Spleen (tissue), 11 donors: Measurements from ENCODE around the gene ZCWPW1. TPM values are rescaled to one million over a fixed set of nuclear protein-coding genes. Genes with fewer than 3 reads are reported as not detected.
"Not testable (repeated sequence)": the region's sequence is repeated elsewhere in the genome, so short reads cannot be mapped to it uniquely, and the experiment has no call there.

Experiments
- DNase-seq: peaks from one replicate; pipeline ENCODE4 v3.0.0-alpha.2; 2020
- H3K27ac ChIP-seq, 8 donors: fragments of 200-600 bp; sonication (generic) in 7 of 8; 1 replicate in 4 of 8; 2 replicates in 4 of 8; pipeline versions ENCODE4 v1.5.0 to v1.8.0; 2016 to 2021; ENCODE audit warnings: inconsistent platforms in 4 of 8, mild to moderate bottlenecking in 4 of 8, moderate library complexity in 1 of 8
- H3K27me3 ChIP-seq, 7 donors: fragments of 200-600 bp; sonication (generic) in 6 of 7; replicated peaks in 1 of 7; 1 replicate in 4 of 7; 2 replicates in 3 of 7; pipeline versions ENCODE4 v1.5.0 to v1.8.0; 2016 to 2021; ENCODE audit warnings: inconsistent platforms in 3 of 7, mild to moderate bottlenecking in 1 of 7
- H3K36me3 ChIP-seq, 6 donors: fragments of 200-600 bp; sonication (generic) in 5 of 6; 1 replicate in 4 of 6; 2 replicates in 2 of 6; pipeline versions ENCODE4 v1.5.0 to v1.8.0; 2016 to 2021; ENCODE audit warnings: inconsistent platforms in 2 of 6
- H3K4me1 ChIP-seq, 6 donors: fragments of 200-600 bp; sonication (generic) in 5 of 6; 1 replicate in 3 of 6; 2 replicates in 3 of 6; pipeline versions ENCODE4 v1.5.0 to v1.8.0; 2016 to 2021; ENCODE audit warnings: inconsistent platforms in 3 of 6
- H3K4me3 ChIP-seq, 8 donors: fragments of 200-600 bp; sonication (generic) in 7 of 8; 1 replicate in 4 of 8; 2 replicates in 4 of 8; pipeline versions ENCODE4 v1.5.0 to v1.8.0; 2016 to 2021; ENCODE audit warnings: inconsistent platforms in 4 of 8, mild to moderate bottlenecking in 4 of 8, moderate library complexity in 2 of 8
- H3K9me3 ChIP-seq, 8 donors: fragments of 200-600 bp; sonication (generic) in 7 of 8; 1 replicate in 4 of 8; 2 replicates in 4 of 8; pipeline versions ENCODE4 v1.5.0 to v1.8.0; 2016 to 2021; ENCODE audit warnings: inconsistent platforms in 4 of 8
- POLR2A ChIP-seq, 3 donors: fragments of 450-650 bp; IDR thresholded peaks; one replicate each; pipeline ENCODE4 v1.5.1; 2017; ENCODE audit warnings: antibody characterized with exemption in 3 of 3, mild to moderate bottlenecking in 1 of 3
- POLR2AphosphoS5 ChIP-seq, 3 donors: sonication (generic); formaldehyde crosslinking; IDR thresholded peaks; one replicate each; pipeline ENCODE4 v1.5.1; 2017; ENCODE audit warnings: antibody characterized with exemption in 3 of 3
- WGBS, 5 donors: extraction: QIAGEN DNeasy Blood & Tissue Kit in 3 of 5; methylation state at CpG; one replicate each; pipeline versions ENCODE4 v1.1.5 to v1.1.7; 2013 to 2018; 5-methylcytosine and 5-hydroxymethylcytosine counted together
- intact Hi-C: fragments of 100-400 bp; cut with DNase I; formaldehyde crosslinking; loops from one replicate; pipeline ENCODE4 v1.15.0; 2023; ENCODE audit warnings: low total_unique reads
- polyA plus RNA-seq, 3 donors: library from polyadenylated mRNA; stranded (reverse); fragments of 200-250 nt; gene quantifications; one replicate each; pipeline ENCODE4 v1.2.1, GENCODE V29; 2013
- total RNA-seq, 7 donors: library from RNA; depleted of rRNA in 3 of 7; stranded (reverse); fragments of >200 nt in 3 of 7; fragmentation: NEBNext Ultra II Directional in 4 of 7; extraction: Animal tissue kit (Norgen Biotek cat#: 25700) in 4 of 7; gene quantifications; one replicate each; pipeline versions ENCODE4 v1.1.0 to v1.2.1, GENCODE V29; 2016 to 2021
- TF ChIP-seq, protein P1 (sequence below), 11 experiments: fragments of 200-600 bp in 7 of 11; fragments of 450-650 bp in 4 of 11; sonication (generic) in 4 of 11; IDR thresholded peaks in 8 of 11; conservative IDR thresholded peaks in 3 of 11; 1 replicate in 7 of 11; 2 replicates in 4 of 11; pipeline versions ENCODE4 v1.4.0 to v1.8.0; 2016 to 2021; ENCODE audit warnings: antibody characterized with exemption in 11 of 11, inconsistent platforms in 4 of 11, mild to moderate bottlenecking in 1 of 11
- donor health status: healthy with polysubstance abuse.
- donor health status: DM: no; HTN: no; CAD: no; lungs with moderate emphysema.
- donor health status: DM: no; HTN: no; CAD: no.
- donor health status: Bipolar disorder and iron deficiency.
- donor health status: healthy.
- donor health status: DM: no; HTN: no; CAD: no.
- donor health status: DM: yes; HTN: yes; CAD: no.

Gene ZCWPW1
- total and polyA plus RNA-seq, 10 donors: 4.5 to 42.6 (median 6.6) TPM

GRCh38 chr7:100464210-100464660, 35.7 kb upstream of the ZCWPW1 start, which contains the start of gene SPACDR:
Gene SPACDR (minus strand): TSS chr7:100464260. CDS start chr7:100464025, 235 bp downstream.
- DNase-seq: no peak
- 77 to 92% (median 85%) methylated on average over 6 to 7 of the region's 7 CpGs for WGBS, 5 donors
- H3K27ac ChIP-seq: no peak within 1 kb of the TSS

DNA sequence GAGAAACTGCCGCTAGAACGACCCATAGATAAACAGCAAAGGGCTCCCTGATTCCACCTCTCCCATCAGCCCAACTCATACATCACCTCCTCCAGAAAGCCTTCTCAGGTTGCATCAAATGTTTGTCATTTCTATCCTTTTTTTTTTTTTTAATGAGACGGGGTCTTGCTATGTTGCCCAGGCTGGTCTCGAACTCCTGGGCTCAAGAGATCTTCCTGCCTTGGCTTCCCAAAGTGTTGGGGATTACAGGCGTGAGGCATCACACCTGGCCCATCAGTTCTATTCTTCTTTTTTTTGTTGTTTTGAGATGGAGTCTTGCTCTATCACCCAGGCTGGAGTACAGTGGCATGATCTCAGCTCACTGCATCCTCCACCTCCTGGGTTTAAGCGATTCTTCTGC, 28.5 kb upstream of the ZCWPW1 start:
- intact Hi-C loops: no loop called here
- Histone ChIP-seq H3K27me3 (no peaks in the 10 kb centered on the region), H3K36me3 (peaks cover 0 to 51% (median 13%) of the 10 kb centered on the region in 6 donors), H3K27ac (no peak overlapping the region), H3K9me3 (no peaks in the 10 kb centered on the region), H3K4me3 (no peak overlapping the region), H3K4me1 (peaks cover 0 to 21% (median 5%) of the 10 kb centered on the region in 6 donors)
- 91 to 98% (median 96%) methylated on average over 6 of the region's 6 CpGs for WGBS, 5 donors
- TF ChIP-seq POLR2AphosphoS5 (IDR thresholded peaks at IDR 0.05): no peak
- TF ChIP-seq, protein P1, sequence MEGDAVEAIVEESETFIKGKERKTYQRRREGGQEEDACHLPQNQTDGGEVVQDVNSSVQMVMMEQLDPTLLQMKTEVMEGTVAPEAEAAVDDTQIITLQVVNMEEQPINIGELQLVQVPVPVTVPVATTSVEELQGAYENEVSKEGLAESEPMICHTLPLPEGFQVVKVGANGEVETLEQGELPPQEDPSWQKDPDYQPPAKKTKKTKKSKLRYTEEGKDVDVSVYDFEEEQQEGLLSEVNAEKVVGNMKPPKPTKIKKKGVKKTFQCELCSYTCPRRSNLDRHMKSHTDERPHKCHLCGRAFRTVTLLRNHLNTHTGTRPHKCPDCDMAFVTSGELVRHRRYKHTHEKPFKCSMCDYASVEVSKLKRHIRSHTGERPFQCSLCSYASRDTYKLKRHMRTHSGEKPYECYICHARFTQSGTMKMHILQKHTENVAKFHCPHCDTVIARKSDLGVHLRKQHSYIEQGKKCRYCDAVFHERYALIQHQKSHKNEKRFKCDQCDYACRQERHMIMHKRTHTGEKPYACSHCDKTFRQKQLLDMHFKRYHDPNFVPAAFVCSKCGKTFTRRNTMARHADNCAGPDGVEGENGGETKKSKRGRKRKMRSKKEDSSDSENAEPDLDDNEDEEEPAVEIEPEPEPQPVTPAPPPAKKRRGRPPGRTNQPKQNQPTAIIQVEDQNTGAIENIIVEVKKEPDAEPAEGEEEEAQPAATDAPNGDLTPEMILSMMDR (IDR thresholded peaks at IDR 0.05 in 8 of 11, conservative IDR thresholded peaks at IDR 0.05 in 3 of 11): no peak
- no peak for TF ChIP-seq POLR2A (IDR thresholded peaks at IDR 0.05)
- no peak for DNase-seq

More at GRCh38 chr7:100464210-100464660, 35.7 kb upstream of the ZCWPW1 start, which contains the start of gene SPACDR:
- Histone ChIP-seq H3K36me3 (peaks cover 0 to 97% (median 41%) of the 10 kb centered on the region in 6 donors), H3K9me3 (no peaks in the 10 kb centered on the region), H3K4me1 (peaks cover 5 to 46% (median 29%) of the 10 kb centered on the region in 6 donors), H3K27me3 (no peaks in the 10 kb centered on the region), H3K4me3 (no peak within 1 kb of the TSS)
- intact Hi-C loops: no loop called here
- TF ChIP-seq, protein P1 (IDR thresholded peaks at IDR 0.05 in 8 of 11, conservative IDR thresholded peaks at IDR 0.05 in 3 of 11): no peak
- TF ChIP-seq POLR2A (IDR thresholded peaks at IDR 0.05) (no peak), POLR2AphosphoS5 (IDR thresholded peaks at IDR 0.05) (no peak)

DNA sequence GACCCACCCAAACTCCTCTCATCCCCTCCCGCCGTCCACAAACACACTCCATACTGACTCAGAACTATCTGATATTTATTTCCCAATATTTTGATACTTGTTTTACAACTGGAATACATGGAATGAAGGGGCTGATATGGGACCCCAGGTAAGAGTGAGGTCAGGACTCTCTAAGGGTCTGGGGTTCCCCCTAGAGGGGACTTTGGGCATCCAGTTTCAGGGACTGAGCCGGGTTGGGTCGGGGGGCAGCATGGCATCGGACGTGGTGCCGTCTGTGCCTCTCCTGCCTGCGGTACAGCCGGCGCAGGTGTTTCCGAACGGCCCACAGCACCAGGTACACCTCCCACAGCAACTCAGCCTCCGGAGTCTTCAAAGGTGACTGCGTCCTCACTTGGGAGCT, 28.1 kb upstream of the ZCWPW1 start:
- TF ChIP-seq POLR2AphosphoS5 (IDR thresholded peaks at IDR 0.05) (no peak), POLR2A (IDR thresholded peaks at IDR 0.05) (no peak)
- TF ChIP-seq, protein P1 (IDR thresholded peaks at IDR 0.05 in 8 of 11, conservative IDR thresholded peaks at IDR 0.05 in 3 of 11): no peak
- peaks cover 0 to 21% (median 5%) of the 10 kb centered on the region in 6 donors for H3K4me1 ChIP-seq
- H3K4me3 ChIP-seq: no peak overlapping the region
- no peaks in the 10 kb centered on the region for H3K27me3 ChIP-seq
- H3K36me3 ChIP-seq: peaks cover 0 to 46% (median 12%) of the 10 kb centered on the region in 6 donors
- H3K9me3 ChIP-seq: no peaks in the 10 kb centered on the region
- no peak for DNase-seq
- intact Hi-C loops: no loop called here
- H3K27ac ChIP-seq: no peak overlapping the region
- WGBS, 5 donors: 93 to 96% (median 95%) methylated on average over 14 of the region's 14 CpGs

DNA sequence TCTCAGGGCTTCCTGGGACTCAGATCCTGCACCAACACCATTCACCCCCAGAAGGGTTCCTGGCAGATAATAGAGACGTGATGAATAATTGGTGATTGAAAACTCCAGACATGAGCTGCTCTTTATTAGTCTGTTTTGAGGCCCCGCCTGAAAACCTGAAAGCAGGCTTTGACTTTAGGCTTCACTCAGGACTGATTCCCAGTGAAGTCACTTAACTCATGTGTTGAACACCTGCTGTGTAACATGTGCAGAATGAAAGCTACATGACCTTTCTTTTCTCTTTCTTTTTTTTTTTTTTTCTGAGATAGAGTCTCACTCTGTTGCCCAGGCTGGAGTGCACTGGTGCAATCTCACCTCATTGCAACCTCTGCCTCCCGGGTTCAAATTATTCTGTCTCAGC, 26.7 kb upstream of the ZCWPW1 start:
- intact Hi-C loops: no loop called here
- peak overlapping the region in 4 of 8 donors; percentile 29 to 51 (median 45) for H3K27ac ChIP-seq

GRCh38 chr7:100453854-100454253, 25.4 kb upstream of the ZCWPW1 start:
- 90 to 99% (median 94%) methylated on average over 6 to 8 of the region's 8 CpGs for WGBS, 5 donors
- peaks cover 5 to 37% (median 18%) of the 10 kb centered on the region in 6 donors for H3K4me1 ChIP-seq
- intact Hi-C loops, H3K27me3 ChIP-seq, H3K9me3 ChIP-seq, DNase-seq, H3K4me3 ChIP-seq: not testable (repeated sequence)
- peak overlapping the region in 4 of 8 donors; percentile 26 to 51 (median 40) for H3K27ac ChIP-seq
- H3K36me3 ChIP-seq: peaks cover 0 to 21% (median 0%) of the 10 kb centered on the region in 6 donors

More for the DNA sequence above, 26.7 kb upstream of the ZCWPW1 start:
- Histone ChIP-seq H3K9me3 (no peaks in the 10 kb centered on the region), H3K36me3 (peaks cover 0 to 33% (median 5%) of the 10 kb centered on the region in 6 donors), H3K4me1 (peaks cover 5 to 29% (median 13%) of the 10 kb centered on the region in 6 donors), H3K27me3 (no peaks in the 10 kb centered on the region), H3K4me3 (no peak overlapping the region)
- no peak for DNase-seq
- TF ChIP-seq POLR2AphosphoS5 (IDR thresholded peaks at IDR 0.05) (no peak), POLR2A (IDR thresholded peaks at IDR 0.05) (no peak)
- TF ChIP-seq, protein P1 (IDR thresholded peaks at IDR 0.05 in 8 of 11, conservative IDR thresholded peaks at IDR 0.05 in 3 of 11): no peak
- WGBS, 5 donors: 86 to 94% (median 89%) methylated on average over 3 of the region's 3 CpGs
